GM18870 (cell line): Measurements from ENCODE around the gene PLXNB2.

Experiments used
- ATAC-seq: cut with Tn5 transposase; IDR thresholded peaks from one replicate; pipeline ENCODE4 v1.9.1; 2021; ENCODE audit warnings: moderate library complexity; ENCODE audit not compliant: unreplicated experiment

The PLXNB2 gene

GRCh38 chr22:50242406-50242949 is 65.0 kb downstream of the PLXNB2 start:
- no peak for ATAC-seq

DNA sequence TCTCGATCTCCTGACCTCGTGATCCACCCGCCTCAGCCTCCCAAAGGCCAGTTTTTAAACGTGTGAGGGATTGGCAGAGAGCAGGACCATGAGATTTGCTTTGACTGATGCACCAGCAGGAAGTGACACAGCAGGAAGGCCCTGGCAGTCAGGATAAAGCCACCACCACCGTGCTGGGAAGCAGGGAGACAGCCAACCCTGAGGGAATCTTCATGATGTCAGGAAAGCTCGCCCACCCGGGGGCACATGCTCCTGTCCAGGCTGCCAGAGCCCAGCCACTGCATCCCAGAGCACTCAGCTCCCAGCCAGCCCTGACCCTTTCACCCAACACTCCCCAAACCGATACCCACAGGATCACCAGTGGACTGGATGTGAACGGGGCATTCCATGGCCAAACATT is 68.7 kb downstream of the PLXNB2 start:
- ATAC-seq: no peak

GRCh38 chr22:50236731-50237409 is 70.6 kb downstream of the PLXNB2 start:
- no peak for ATAC-seq

GRCh38 chr22:50233223-50233622 is 74.2 kb downstream of the PLXNB2 start:
- no peak for ATAC-seq

DNA sequence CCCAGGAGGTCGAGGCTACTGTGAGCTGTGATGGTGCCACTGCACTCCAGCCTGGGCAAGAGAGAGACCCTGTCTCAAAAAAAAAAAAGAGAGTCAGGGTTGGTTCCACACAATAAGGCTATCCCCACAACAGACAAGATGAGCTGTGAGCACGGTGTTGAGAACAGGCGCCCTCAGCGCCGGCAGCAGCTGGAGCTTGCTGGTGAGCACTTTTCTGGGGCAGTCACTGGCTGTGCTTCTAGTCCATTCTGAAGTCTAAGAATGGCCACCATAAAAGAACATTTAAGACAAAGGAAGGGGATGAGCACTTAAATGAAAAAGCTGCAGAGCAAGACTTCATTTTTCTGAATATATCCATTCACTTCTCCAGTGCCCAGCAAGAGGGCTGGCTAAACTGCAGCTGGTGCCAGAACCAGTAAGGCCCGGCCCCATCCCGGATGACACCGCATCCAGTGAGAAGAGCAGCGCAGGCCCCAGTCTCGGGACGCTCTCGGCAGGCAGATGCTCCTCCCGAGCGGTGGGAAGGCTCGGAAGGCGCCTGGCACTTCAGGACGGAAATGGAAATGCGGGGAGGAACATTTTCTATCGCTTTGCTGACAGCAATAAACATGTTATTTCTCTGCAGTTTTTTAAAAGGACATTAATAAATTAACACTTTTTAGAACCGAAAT is 74.8 kb downstream of the PLXNB2 start:
- no peak for ATAC-seq

DNA sequence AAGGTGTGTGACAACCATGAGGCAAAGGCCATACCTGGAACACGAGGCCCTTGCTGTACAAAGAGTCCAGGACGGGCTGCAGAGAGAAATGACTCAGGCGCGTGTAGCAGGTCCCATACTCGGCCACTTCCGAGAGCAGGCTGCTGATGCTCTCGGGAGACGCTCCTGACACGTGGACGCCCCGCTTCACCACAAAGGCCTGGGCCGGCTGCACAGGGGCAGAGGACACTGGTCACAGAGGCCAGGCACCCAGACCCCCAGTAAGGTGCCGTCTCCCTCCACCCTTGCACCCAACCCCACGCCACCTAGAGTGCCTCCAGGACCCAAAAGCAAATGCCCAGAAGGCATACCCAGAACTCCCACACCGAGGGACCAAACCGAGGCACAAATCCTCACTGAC is 78.1 kb downstream of the PLXNB2 start:
- no peak for ATAC-seq

DNA sequence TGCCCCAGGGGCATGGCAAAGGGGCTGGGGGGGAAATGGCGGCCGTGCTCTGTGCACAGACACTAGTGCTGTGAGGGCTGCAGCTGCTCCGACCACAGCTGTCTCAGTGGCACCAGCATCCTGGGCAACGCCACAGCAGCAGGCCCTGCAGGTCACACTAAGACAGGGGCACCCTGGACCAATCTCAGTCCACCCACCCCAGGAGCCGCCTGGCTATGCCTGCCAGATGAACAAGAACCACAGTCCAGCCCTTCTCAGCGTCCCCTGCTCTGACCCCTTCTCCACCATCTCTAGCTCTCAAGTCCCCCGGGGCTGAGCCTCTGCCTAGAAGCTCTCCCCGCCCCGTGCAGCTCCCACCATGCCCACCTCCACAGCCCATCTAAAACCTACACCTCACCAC is 79.1 kb downstream of the PLXNB2 start:
- ATAC-seq: no peak

DNA sequence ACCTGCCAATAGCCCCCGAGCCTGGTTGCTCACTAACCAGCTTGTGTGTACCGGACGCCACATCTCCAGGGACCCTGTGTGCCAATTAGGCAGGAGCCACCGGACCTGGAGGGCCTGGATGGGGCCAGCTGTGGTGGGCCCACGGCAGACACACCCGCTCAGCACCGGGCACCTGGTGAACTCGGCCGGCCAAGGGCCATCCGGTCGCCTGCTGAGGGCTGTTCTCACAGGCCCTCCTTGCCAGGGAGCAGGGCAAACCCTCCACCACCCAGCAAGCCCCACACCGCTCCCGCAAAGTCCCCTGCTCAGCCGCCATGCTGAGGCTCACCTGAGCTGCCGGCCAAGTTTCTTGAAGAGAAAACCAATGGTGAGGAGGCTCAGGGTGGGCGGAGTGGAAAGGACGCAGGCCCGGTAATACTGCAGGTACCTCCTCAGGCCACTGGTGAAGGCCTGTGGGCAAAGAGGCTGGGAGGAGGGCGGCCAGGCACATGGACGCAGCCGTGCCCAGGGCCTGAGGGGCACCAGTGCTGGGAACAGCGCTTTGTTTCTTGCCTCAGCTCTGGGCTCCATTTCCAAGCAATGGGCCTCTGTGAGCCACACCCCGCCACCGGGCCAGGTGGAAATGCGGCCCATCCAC is 79.7 kb downstream of the PLXNB2 start:
- no peak for ATAC-seq

DNA sequence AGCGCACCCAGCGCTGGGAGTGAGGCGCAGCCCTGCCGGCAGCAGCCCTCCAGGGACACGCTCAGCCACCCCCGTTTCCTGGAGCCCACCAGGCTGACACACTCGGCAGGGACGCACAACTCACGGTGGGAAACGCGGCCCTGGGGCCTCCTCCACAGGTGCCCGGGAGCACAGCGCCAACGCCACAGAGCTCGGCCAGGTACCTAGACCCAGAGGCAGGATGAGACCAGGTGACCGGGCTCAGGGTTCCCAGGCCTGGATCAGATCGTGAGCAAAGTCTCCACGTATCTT is 80.6 kb downstream of the PLXNB2 start:
- no peak for ATAC-seq

GRCh38 chr22:50226063-50226874 is 81.2 kb downstream of the PLXNB2 start:
- ATAC-seq: no peak

- no peak for ATAC-seq
Observed at GRCh38 chr22:50225200-50225969, 82.1 kb downstream of the PLXNB2 start.
